HuH-7 (cell line): ENCODE data around the gene KCNT1.

Experiments used
- DNase-seq: peaks from one replicate; pipeline ENCODE4 v3.0.0; 2011; ENCODE audit warnings: low spot score

The KCNT1 gene

DNA sequence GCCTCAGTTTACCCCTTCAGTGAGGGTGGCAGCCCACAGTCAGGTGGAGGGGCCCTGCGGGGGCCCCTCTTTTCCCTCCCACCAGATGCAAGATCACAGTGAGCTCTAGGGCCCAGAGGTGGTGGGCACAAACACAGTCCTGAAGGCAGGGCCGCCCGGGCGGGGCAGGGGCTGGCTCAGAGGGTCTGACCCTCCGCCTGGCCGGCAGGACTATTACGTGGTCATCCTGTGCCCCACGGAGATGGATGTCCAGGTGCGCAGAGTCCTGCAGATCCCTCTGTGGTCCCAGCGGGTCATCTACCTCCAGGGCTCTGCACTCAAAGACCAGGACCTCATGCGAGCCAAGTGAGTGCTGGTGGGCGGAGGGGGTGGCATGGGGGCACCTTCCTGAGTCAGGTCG is 63.4 kb downstream of the KCNT1 start:
- no peak for DNase-seq

DNA sequence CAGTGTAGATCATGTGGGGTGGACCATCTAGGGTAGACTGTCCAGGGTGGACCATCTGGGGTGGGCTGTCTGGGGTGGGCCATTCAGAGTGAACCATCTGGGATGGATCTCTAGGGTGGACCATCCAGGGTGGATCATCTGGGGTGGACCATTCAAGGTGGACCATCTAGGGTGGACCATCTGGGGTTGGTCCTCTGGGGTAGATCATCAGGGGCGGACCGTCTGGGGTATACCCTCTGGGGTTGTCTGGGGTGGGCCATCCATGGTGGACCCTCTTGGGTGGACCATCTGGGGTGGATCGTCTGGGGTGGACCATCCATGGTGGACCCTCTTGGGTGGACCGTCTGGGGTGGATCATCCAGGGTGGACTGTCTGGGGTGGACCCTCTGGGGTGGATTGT is 64.3 kb downstream of the KCNT1 start:
- no peak for DNase-seq

DNA sequence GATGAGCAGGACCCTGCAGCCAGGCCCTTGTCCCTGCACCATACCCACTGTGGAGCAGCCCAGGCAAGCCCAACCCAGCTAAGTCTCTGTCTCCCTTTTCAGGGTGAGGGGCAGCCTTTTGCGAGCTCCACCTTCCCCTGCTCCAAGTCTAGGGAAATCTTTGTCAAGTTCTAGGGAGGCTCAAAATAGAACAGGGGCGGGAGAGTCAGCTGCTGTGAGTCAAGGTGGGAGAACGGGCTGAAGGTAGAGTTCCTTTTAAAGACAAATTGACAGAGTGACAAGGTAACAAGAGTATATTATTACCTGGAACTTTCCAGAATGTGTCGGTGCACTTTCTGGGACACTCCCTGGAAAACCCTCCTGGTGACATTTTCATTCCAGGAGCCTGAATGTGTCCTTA is 64.7 kb downstream of the KCNT1 start:
- DNase-seq: no peak

DNA sequence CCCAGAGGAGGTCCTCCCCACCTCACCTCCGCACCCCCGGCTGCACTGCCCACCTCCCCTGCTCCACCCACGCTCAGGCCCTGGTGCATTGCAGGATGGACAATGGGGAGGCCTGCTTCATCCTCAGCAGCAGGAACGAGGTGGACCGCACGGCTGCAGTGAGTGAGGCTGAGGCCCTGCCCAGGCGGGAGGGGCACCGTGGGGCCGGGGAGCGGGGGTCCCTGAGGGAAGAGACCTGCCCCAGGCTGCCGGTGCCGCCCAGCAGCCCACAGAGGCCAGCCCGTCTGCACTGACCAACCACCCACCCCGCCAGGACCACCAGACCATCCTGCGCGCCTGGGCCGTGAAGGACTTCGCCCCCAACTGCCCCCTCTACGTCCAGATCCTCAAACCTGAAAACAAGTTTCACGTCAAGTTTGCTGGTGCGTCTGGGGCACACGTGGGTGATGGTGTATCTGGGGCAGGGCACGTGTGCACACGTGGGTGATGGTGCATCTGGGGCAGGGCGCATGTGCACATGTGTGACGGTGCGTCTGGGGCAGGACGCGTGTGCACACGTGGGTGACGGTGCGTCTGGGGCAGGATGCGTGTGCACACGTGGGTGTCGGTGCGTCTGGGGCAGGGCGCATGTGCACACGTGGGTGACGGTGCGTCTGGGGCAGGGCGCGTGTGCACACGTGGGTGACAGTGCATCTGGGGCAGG is 66.7 kb downstream of the KCNT1 start:
- DNase-seq: no peak

DNA sequence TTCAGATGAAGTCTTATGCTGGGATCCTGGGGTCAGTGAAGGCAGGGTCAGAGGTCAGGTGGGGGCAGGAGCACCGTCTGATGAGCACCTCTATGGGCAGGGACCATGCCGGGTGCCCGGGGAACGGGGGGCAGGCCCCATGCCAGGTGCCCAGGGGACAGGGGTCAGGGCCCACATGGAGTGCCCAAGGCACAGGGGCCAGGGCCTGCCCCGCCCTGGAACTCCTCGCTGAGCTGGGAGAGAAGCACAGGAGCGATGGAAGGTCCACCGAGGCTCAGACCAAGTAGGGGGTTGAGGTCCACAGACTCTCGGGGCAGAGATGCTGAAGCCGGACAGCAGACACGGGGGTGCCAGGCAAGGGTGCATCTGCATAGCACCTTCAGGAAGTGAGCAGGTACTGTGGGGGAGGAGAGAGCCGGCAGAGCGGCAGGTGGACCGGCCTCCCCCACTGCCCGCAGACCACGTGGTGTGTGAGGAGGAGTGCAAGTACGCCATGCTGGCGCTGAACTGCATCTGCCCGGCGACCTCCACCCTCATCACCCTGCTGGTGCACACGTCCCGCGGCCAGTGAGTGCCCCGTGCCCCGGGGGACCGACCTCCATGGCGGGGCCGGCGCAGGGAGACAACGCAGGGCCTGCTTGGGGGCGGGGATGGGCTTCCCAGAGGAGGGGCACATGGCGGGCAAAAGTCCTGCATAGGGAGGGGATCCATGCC is 67.7 kb downstream of the KCNT1 start:
- DNase-seq: no peak

DNA sequence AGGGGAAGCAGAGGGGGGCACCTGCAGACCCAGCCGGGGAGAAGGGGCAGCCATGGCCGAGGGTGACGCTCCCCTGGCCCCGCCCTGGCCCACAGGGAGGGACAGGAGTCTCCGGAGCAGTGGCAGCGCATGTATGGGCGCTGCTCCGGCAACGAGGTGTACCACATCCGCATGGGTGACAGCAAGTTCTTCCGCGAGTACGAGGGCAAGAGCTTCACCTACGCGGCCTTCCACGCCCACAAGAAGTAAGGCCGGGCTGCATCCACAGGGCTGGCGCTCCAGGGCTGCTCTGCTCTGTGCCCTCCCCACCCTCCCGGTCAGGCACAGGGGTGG is 68.2 kb downstream of the KCNT1 start:
- no peak for DNase-seq

DNA sequence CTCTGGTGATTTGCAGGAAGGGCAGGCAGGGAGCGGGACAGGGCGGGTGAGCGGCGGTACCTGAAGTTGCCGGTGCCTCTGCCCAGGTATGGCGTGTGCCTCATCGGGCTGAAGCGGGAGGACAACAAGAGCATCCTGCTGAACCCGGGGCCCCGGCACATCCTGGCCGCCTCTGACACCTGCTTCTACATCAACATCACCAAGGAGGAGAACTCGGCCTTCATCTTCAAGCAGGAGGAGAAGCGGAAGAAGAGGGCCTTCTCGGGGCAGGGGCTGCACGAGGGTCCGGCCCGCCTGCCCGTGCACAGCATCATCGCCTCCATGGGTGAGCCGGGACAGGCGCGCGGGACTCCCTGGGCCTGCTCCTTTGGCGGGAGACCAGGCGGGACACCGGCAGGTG is 68.8 kb downstream of the KCNT1 start:
- no peak for DNase-seq

DNA sequence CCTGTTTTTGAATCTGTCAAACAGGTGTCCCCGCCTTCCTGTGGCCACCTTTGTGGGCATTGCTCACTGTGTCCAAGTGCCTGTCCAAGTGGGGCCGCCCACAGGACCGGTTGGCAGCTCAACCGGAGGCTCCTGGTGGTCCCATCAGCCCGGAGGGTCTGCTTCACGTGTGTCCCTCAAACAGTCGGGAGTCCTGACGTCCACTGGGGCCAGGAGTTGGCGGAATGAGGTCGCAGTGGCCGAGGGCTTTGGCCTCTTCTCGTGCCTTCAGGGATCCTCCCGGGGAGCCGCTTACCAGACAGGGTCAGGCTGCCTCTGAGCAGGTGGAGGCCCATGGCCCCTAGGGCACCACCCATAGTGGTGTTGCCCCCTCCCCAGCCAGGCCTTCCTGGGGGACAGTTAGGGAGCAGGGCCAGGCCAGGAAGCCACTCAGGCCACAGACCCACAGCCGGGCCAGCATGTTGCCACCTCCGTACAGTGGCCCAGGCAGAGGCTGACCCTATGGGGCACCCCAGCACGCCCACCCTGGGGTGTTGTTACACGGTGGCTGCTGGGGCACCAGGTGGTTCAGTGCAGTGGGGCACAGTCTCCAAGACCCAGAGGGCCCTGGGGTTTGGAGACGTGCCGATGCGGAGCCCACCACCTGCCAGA is 69.5 kb downstream of the KCNT1 start:
- DNase-seq: no peak

DNA sequence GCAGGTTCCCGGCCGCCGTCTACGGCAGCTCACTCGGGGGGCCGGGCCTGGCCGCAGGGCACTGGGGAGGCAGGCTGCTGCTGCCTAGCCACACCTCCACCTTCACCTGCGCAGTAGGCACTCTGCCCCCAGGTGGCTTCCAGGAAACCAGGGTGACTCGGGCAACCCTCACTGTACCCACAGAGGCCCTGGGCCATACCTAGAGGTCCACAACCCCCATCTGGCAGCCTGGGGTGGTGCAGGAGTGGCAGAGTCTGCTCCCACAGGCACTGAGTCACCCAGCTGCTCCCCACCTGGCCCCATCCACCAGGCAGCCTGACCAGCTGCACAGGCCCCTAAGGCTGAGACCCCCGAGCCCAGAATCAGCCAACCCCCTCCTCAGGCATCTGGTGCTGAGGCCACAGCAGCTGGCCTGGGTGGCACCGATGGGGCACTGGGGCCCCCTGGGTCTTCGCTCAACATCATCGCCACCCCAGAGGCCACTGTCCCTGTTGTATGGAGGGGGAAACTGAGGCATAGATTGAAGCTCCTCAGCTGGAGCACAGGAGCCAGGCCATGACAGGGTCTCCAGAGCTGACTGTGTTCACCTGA is 70.2 kb downstream of the KCNT1 start:
- no peak for DNase-seq

DNA sequence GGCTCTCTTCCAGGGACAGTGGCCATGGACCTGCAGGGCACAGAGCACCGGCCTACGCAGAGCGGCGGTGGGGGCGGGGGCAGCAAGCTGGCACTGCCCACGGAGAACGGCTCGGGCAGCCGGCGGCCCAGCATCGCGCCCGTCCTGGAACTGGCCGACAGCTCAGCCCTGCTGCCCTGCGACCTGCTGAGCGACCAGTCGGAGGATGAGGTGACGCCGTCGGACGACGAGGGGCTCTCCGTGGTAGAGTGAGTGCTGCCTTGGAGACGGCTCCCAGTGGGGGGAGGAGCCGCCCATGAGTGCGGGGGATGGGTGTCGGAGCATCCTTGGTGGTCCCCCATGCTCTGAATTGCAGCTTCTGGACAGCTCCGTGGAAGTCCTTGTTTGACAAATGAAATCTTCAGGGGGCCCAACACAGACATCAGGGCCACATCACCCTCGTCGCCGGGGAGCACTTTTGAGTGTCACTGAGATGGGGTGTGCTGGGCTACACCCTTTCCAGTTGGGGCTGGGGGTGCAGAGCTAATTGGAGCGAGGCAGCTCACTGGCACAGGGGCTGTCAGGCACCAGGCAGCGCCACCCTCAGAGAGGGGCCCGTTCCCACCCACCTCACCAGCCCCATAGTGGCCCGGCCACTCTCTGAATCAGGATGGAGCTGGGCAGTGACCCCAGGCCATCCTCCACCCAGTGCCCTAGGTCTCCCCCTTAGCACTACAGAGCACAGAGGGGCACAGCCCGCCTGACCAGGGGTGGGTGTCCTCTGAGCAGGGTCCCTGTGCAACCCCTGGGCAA is 70.9 kb downstream of the KCNT1 start:
- no peak for DNase-seq

DNA sequence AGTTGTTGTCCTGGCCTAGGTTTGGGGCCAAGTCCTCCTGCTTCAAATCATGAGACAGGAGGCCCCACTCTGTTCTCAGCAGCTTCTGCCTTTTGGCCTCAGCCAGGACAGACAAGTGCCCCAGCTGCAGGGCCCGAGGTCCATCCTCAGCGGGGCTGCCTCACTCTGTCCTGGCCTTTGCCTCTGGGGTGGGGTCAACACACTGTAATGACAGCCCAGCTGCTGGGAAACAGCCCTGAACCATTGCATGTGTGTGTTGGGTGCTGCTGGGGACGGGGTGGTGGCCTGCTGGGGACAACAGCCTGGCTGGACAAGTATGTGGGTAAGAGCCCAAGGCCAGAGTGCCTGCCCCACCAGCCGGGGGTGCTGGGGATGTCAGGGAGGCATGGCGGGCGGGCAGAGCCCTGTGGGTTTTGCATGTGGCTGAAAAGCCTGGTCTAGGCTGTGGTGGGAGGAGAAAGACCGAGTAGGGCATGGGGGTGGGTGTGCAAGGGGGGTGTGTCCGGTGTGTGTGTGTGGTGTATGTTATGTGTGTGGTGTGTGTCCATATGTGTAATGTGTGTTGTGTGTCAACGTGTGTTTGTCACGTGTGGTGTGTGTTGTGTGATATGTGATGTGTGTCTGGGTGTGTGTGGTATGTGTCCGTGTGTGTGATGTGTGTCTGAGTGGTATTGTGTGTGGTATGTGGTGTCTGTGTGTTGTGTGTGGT is 71.7 kb downstream of the KCNT1 start:
- DNase-seq: no peak

DNA sequence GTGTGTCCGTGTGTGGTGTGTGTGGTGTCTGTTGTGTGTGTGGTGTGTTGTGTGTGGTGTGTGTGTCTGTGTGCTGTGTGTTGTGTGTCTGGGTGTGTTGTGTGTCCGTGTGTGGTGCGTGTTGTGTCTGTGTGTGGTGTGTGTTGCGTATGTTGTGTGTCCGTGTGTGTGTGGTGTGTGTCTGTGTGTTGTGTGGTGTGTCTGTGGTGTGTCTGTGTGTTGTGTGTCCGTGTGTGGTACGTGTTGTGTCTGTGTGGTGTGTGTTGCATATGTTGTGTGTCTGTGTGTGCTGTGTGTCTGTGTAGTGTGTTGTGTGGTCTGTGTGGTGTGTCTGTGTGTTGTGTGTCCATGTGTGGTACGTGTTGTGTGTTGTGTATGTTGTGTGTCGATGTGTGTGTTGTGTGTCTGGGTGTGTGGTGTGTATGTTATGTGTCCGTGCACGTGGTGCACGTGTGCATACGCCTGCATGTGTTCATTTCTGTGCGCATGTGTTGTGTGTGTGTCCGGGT is 72.3 kb downstream of the KCNT1 start:
- DNase-seq: no peak

DNA sequence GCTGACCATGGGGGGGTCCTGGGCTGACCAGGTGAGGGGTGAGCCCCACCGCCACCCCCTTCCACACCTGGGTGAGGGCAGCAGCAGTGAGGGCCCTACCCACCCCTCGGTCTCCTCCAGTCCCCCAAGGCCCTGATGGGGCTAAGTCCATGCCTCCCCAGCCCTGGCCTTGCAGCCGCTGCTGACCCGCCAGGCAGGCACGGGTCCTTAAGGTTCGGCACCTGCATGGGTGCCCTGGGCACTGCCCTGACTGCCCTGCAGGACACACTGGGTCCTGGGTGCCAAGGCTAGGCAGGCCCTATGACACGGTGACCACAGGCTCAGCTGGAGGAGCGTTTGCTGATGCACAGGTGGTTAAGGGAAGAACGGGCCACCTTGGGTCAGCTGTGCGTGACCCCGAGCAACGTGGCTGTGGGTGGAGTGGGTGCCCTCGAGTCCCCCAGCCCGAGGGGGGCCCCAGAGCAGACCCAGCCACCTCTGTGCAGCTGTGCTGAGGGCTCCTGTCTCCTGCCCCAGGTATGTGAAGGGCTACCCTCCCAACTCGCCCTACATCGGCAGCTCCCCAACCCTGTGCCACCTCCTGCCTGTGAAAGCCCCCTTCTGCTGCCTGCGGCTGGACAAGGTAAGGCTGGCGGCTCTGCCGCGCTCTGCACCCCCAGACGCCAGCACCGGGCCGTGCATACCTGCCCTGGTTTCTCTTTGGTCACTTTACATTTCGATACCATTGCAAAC is 73.0 kb downstream of the KCNT1 start:
- DNase-seq: no peak

DNA sequence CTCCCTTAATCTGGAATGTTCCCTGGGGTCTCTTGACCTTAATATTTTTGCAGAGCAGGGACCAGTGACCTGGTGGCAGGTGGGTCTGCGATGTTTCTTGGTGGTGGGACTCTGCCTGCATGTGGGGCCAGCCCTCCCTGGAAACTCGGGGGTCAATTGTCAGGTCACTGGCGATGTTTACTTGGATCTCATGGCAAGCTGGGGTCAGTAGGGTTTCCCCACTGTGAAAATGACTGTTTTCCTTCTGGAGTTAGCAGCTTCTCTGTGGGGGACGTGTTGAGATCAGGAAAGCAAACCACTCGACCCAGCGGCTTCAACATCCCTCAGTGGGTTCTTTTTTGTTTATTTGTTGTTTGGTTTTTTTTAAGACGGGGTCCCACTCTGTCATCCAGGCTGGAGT is 73.9 kb downstream of the KCNT1 start:
- DNase-seq: no peak

DNA sequence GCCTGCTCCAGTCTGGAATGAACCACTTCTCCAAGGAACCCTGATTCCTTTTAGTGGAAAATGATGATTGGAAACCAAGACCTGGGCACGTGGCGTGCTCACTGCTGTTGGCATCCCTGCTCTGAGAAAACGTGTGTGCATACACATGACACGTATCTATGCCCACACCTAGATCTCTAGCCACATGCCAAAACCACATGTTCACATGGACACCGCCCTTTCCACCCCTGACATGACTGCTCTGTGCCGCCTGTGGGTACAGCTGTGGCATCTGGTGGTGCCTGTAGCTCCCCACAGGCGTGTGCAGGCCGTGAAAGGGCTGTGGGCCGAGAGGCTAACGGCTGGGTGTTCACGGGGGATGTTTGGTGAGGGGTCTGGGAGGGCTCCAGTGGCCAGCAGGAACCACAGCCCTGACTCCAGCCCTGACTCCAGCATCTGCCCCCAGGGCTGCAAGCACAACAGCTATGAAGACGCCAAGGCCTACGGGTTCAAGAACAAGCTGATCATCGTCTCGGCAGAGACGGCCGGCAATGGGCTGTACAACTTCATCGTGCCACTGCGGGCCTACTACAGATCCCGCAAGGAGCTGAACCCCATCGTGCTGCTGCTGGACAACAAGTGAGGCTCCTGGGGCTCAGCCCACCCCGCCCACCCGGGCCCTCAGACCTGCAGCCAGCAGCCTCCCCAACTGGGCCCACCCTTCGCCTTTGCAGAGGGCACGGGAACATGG is 75.1 kb downstream of the KCNT1 start:
- DNase-seq: no peak

DNA sequence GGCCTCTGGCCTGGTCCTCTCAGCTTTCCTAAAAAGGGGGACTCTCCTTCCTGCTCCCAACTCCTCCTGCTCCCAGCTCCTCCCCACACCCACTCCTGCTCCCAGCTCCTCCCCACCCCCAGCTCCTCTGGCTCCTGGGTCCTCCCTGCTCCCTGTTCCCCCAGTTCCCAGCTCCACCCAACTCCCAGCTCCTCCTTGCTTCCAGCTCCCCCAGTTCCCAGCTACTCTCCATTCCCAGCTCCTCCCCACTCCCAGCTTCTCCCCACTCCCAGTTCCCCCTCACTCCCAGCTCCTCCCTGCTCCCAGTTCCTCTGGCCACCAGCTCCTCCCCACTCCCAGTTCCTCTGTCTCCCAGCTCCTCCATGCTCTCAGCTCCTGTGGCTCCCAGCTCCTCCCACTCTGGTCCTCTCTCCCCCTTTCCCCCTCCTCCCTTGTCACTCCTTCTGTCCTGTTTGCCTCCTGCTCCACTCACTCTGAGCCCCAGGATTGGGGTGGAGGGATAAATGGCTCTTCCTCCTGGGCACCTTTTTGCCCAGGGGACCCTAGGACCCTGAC is 75.7 kb downstream of the KCNT1 start:
- no peak for DNase-seq

DNA sequence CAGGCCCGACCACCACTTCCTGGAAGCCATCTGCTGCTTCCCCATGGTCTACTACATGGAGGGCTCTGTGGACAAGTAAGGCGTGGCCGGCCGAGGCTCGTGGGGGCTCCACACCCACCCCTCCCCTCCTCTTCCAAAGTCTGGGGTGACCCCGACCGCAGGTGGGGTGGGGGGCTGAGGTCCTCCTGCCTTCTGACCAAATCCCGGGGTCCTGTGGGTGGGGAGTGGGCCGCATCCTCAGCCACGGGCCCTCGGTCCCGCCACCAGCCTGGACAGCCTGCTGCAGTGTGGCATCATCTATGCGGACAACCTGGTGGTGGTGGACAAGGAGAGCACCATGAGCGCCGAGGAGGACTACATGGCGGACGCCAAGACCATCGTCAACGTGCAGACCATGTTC is 76.4 kb downstream of the KCNT1 start:
- DNase-seq: no peak

DNA sequence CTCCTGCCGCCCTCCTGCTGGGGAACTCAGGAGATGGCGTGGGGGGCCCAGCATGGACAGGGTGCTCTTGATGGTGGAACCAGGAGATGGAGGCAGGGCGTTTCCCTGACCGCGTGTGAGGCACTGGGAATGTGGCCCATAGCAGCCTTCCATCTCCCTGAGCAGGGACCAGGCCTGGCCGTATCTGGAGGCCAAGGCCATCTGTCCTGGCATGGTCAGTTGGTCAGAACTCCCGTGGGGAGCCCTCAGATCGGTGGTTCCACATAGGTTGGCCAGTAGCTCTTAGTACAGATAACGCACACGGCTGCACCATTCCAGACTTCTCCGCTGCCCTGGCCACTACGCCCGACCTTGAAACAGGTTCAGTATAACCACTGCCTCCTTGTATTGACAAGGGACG is 77.6 kb downstream of the KCNT1 start:
- no peak for DNase-seq

DNA sequence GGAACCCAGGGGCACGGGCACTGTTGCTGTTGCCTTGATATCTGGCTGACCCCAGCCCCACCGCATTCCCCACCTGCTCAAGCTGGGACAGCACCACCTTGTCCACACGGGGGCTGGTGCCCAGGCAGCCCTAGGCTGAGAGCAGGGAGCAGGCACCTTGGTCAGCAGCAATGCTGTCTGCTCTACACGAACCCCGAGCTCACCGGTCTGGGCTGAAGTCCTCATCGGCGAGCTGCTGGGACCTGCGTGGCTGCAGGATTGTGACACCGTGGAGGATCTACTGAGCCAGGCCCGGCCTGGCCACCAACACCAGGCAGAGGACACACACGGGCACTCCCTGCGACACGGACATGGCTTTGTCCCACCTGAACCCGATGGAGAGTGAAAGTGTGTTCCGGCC is 78.1 kb downstream of the KCNT1 start:
- DNase-seq: no peak

DNA sequence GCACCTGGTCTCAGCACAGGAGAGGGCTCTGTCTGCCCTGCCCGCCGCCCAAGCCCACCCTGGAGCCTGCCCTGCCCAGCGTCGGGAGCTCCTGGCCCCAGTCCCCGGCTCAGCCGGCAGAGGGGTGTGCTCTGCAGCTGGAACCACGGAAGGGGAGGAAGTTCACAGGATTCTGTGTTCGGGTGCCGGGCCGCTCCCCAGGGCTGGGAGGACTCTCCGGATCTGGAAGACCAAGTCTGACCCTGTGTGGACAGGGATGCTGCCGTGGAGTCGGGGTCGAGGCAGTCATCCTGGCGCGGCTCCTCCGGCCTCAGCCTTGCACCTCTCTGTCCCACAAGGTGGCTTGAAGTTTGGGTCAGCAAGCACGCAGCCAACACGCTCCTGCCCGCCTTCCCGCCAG is 78.6 kb downstream of the KCNT1 start:
- no peak for DNase-seq
